Trophoblast cell (in vitro differentiated cells and primary cell): Measurements from ENCODE around the gene PLEKHS1.

Source experiments
- DNase-seq, 2 donors: peaks; one replicate each; pipeline ENCODE4 v3.0.0-alpha.2; 2016
- H2AFZ ChIP-seq: 2 replicates; pipeline ENCODE4 v1.6.1; 2013; ENCODE audit warnings: low read length, moderate library complexity, mild to moderate bottlenecking; ENCODE audit not compliant: insufficient read depth, poor library complexity
- H2AK5ac ChIP-seq: 2 replicates; pipeline ENCODE4 v1.6.1; 2013; ENCODE audit warnings: mild to moderate bottlenecking, low read length
- H2BK120ac ChIP-seq: 2 replicates; pipeline ENCODE4 v1.6.1; 2013; ENCODE audit warnings: low read length, mild to moderate bottlenecking, moderate library complexity; ENCODE audit not compliant: insufficient read depth, poor library complexity
- H2BK12ac ChIP-seq: 2 replicates; pipeline ENCODE4 v1.6.1; 2013; ENCODE audit warnings: mild to moderate bottlenecking, low read length, moderate library complexity
- H2BK5ac ChIP-seq: 2 replicates; pipeline ENCODE4 v1.6.1; 2013; ENCODE audit warnings: low read length, low read depth, moderate library complexity, mild to moderate bottlenecking; ENCODE audit not compliant: poor library complexity
- H3K14ac ChIP-seq: 2 replicates; pipeline ENCODE4 v1.6.1; 2013; ENCODE audit warnings: mild to moderate bottlenecking, low read length
- H3K18ac ChIP-seq: 2 replicates; pipeline ENCODE4 v1.6.1; 2013; ENCODE audit warnings: mild to moderate bottlenecking, low read length
- H3K23ac ChIP-seq: 2 replicates; pipeline ENCODE4 v1.6.1; 2013; ENCODE audit warnings: low read length
- H3K27ac ChIP-seq: 2 replicates; pipeline ENCODE4 v1.5.1; 2013; ENCODE audit warnings: low read depth, mild to moderate bottlenecking, inconsistent platforms, low read length, moderate library complexity
- H3K27me3 ChIP-seq: 2 replicates; pipeline ENCODE4 v1.6.1; 2013; ENCODE audit warnings: inconsistent platforms, mild to moderate bottlenecking, low read length, moderate library complexity; ENCODE audit not compliant: insufficient read depth
- H3K36me3 ChIP-seq, 2 experiments: 1 replicate in 1 of 2; 2 replicates in 1 of 2; pipeline ENCODE4 v1.6.1; 2013; ENCODE audit warnings: low read length in 2 of 2, mild to moderate bottlenecking in 2 of 2, moderate library complexity in 1 of 2; ENCODE audit not compliant: insufficient read depth in 2 of 2, control insufficient read depth in 1 of 2
- H3K4ac ChIP-seq: 2 replicates; pipeline ENCODE4 v1.6.1; 2013; ENCODE audit warnings: low read depth, mild to moderate bottlenecking, low read length, moderate library complexity
- H3K4me1 ChIP-seq, 2 experiments: 1 replicate in 1 of 2; 2 replicates in 1 of 2; pipeline ENCODE4 v1.6.1; 2013; ENCODE audit warnings: low read length in 2 of 2, mild to moderate bottlenecking in 2 of 2, moderate library complexity in 1 of 2; ENCODE audit not compliant: insufficient read depth in 2 of 2, control insufficient read depth in 1 of 2
- H3K4me2 ChIP-seq: 2 replicates; pipeline ENCODE4 v1.6.1; 2013; ENCODE audit warnings: inconsistent platforms, mild to moderate bottlenecking, low read length, moderate library complexity
- H3K4me3 ChIP-seq: 2 replicates; pipeline ENCODE4 v1.5.1; 2013; ENCODE audit warnings: mild to moderate bottlenecking, low read depth, low read length, inconsistent platforms
- H3K79me1 ChIP-seq: one replicate; pipeline ENCODE4 v1.6.1; 2013; ENCODE audit warnings: low read length
- H3K79me2 ChIP-seq: 2 replicates; pipeline ENCODE4 v1.6.1; 2013; ENCODE audit warnings: low read length, mild to moderate bottlenecking; ENCODE audit not compliant: control insufficient read depth, insufficient read depth, poor library complexity
- H3K9ac ChIP-seq: 2 replicates; pipeline ENCODE4 v1.6.1; 2013; ENCODE audit warnings: mild to moderate bottlenecking, low read length
- H3K9me3 ChIP-seq: 2 replicates; pipeline ENCODE4 v1.6.1; 2013; ENCODE audit warnings: low read depth, mild to moderate bottlenecking, control low read depth, inconsistent platforms, low read length; ENCODE audit not compliant: insufficient read depth
- H4K12ac ChIP-seq: 2 replicates; pipeline ENCODE4 v1.6.1; 2013; ENCODE audit warnings: low read depth, mild to moderate bottlenecking, low read length, moderate library complexity
- H4K8ac ChIP-seq: 2 replicates; pipeline ENCODE4 v1.6.1; 2013; ENCODE audit warnings: low read depth, mild to moderate bottlenecking, low read length, moderate library complexity
- H4K91ac ChIP-seq: one replicate; pipeline ENCODE4 v1.6.1; 2013; ENCODE audit warnings: low read depth, mild to moderate bottlenecking, low read length, moderate library complexity
- WGBS: extraction: QIAGEN DNeasy Blood & Tissue Kit; methylation state at CpG from one replicate; pipeline ENCODE4 v1.1.7; 2013; ENCODE audit warnings: missing lambda C conversion rate; ENCODE audit not compliant: insufficient read length, insufficient coverage; ENCODE audit errors: extremely low coverage; 5-methylcytosine and 5-hydroxymethylcytosine counted together

PLEKHS1 gene

GRCh38 chr10:113712755-113713639 lies 38.5 kb upstream of the PLEKHS1 start:
- H3K79me1 ChIP-seq, result no peaks in the 10 kb centered on the region
- no peak overlapping the region for H3K9ac ChIP-seq
- no peak overlapping the region for H4K8ac ChIP-seq
- H2BK12ac ChIP-seq, result no peak overlapping the region
- no peak overlapping the region for H3K23ac ChIP-seq
- no peak overlapping the region for H2AK5ac ChIP-seq
- H2BK5ac ChIP-seq, result no peak overlapping the region
- no peak overlapping the region for H4K91ac ChIP-seq
- no peak overlapping the region for H2BK120ac ChIP-seq
- peaks cover 15 to 16% of the 10 kb centered on the region in 2 experiments for H3K4me1 ChIP-seq
- H3K4ac ChIP-seq, result no peak overlapping the region
- no peak overlapping the region for H3K4me3 ChIP-seq
- no peak overlapping the region for H3K18ac ChIP-seq
- H4K12ac ChIP-seq, result no peak overlapping the region
- no peaks in the 10 kb centered on the region for H3K36me3 ChIP-seq
- WGBS, result no CpG with 5 or more reads among the region's 8 CpGs
- H3K4me2 ChIP-seq, result no peak overlapping the region
- H2AFZ ChIP-seq, result no peak overlapping the region
- no peak overlapping the region for H3K14ac ChIP-seq
- H3K79me2 ChIP-seq, result no peaks in the 10 kb centered on the region
- H3K27me3 ChIP-seq, result no peaks in the 10 kb centered on the region
- no peaks in the 10 kb centered on the region for H3K9me3 ChIP-seq
- no peak overlapping the region for H3K27ac ChIP-seq
- DNase-seq, result no peak

- Histone ChIP-seq H3K27me3 (no peaks in the 10 kb centered on the region), H2AK5ac (no peak overlapping the region), H3K36me3 (no peaks in the 10 kb centered on the region), H3K27ac (no peak overlapping the region), H3K79me1 (no peaks in the 10 kb centered on the region), H3K23ac (no peak overlapping the region), H2AFZ (no peak overlapping the region), H3K79me2 (no peaks in the 10 kb centered on the region), H4K91ac (no peak overlapping the region), H3K9ac (no peak overlapping the region), H4K8ac (no peak overlapping the region), H2BK120ac (no peak overlapping the region), H3K4ac (no peak overlapping the region), H2BK12ac (no peak overlapping the region), H3K4me3 (no peak overlapping the region), H3K9me3 (no peaks in the 10 kb centered on the region), H3K14ac (no peak overlapping the region), H3K4me2 (no peak overlapping the region), H4K12ac (no peak overlapping the region), H3K4me1 (peaks cover 15 to 16% of the 10 kb centered on the region in 2 experiments), H3K18ac (no peak overlapping the region), H2BK5ac (no peak overlapping the region)
- DNase-seq, result no peak
- no CpG with 5 or more reads among the region's 2 CpGs for WGBS
Measured at GRCh38 chr10:113713640-113713982, 37.9 kb upstream of the PLEKHS1 start.

GRCh38 chr10:113716109-113716910 lies 35.2 kb upstream of the PLEKHS1 start:
- H3K18ac ChIP-seq, result no peak overlapping the region
- no peak overlapping the region for H4K91ac ChIP-seq
- no peak overlapping the region for H3K4ac ChIP-seq
- H3K9me3 ChIP-seq, result no peaks in the 10 kb centered on the region
- no peaks in the 10 kb centered on the region for H3K79me1 ChIP-seq
- no peak overlapping the region for H2BK12ac ChIP-seq
- H3K4me3 ChIP-seq, result no peak overlapping the region
- H4K12ac ChIP-seq, result no peak overlapping the region
- no peak overlapping the region for H3K27ac ChIP-seq
- no peak overlapping the region for H2BK120ac ChIP-seq
- H4K8ac ChIP-seq, result no peak overlapping the region
- H3K4me1 ChIP-seq, result peaks cover 5 to 6% of the 10 kb centered on the region in 2 experiments
- no peaks in the 10 kb centered on the region for H3K27me3 ChIP-seq
- H3K79me2 ChIP-seq, result no peaks in the 10 kb centered on the region
- H3K23ac ChIP-seq, result no peak overlapping the region
- no peaks in the 10 kb centered on the region for H3K36me3 ChIP-seq
- no peak overlapping the region for H3K9ac ChIP-seq
- DNase-seq, result no peak
- H2BK5ac ChIP-seq, result no peak overlapping the region
- no CpG with 5 or more reads among the region's 2 CpGs for WGBS
- no peak overlapping the region for H3K14ac ChIP-seq
- H2AK5ac ChIP-seq, result no peak overlapping the region
- no peak overlapping the region for H2AFZ ChIP-seq
- no peak overlapping the region for H3K4me2 ChIP-seq

- Histone ChIP-seq H3K14ac (no peak overlapping the region), H2AK5ac (no peak overlapping the region), H2BK12ac (no peak overlapping the region), H2BK5ac (no peak overlapping the region), H4K91ac (no peak overlapping the region), H3K9me3 (no peaks in the 10 kb centered on the region), H3K23ac (no peak overlapping the region), H3K4me3 (no peak overlapping the region), H3K4ac (no peak overlapping the region), H3K18ac (no peak overlapping the region), H3K4me1 (no peaks in the 10 kb centered on the region), H3K4me2 (no peak overlapping the region), H4K8ac (no peak overlapping the region), H4K12ac (no peak overlapping the region), H3K27me3 (no peaks in the 10 kb centered on the region), H3K79me2 (no peaks in the 10 kb centered on the region), H3K9ac (no peak overlapping the region), H2AFZ (no peak overlapping the region), H3K79me1 (no peaks in the 10 kb centered on the region), H3K36me3 (no peaks in the 10 kb centered on the region), H3K27ac (no peak overlapping the region), H2BK120ac (no peak overlapping the region)
- WGBS, result no CpG with 5 or more reads among the region's 21 CpGs
- no peak for DNase-seq
Measured at GRCh38 chr10:113718969-113719822, 32.3 kb upstream of the PLEKHS1 start.
